ENCODE measurements around the gene BBS9. TPM values are rescaled to one million over a fixed set of nuclear protein-coding genes. Genes with fewer than 3 reads are reported as not detected.
A peak's percentile ranks its signal among the peaks of the same experiment; 100 is the strongest.

The BBS9 gene
- total RNA-seq, 2 donors from 2014 or later = 9.3 to 10.9 TPM

GRCh38 chr7:33636359-33636758, 507.0 kb downstream of the BBS9 start:
- H3K27ac ChIP-seq = no peak overlapping the region
- H3K27me3 ChIP-seq = no peaks in the 10 kb centered on the region
- no peak for DNase-seq
- no peaks in the 10 kb centered on the region for H3K9me3 ChIP-seq
- H3K36me3 ChIP-seq = no peaks in the 10 kb centered on the region
- no peak overlapping the region for H3K9ac ChIP-seq (ENCODE audit: low read depth in 2 of 2, low read length in 2 of 2)
- no peaks in the 10 kb centered on the region for H3K4me1 ChIP-seq
- intact Hi-C loops (cut with DNase I) = no loop called here
- H3K4me3 ChIP-seq = no peak overlapping the region
- no peak for TF ChIP-seq CTCF (IDR thresholded peaks at IDR 0.05)

DNA sequence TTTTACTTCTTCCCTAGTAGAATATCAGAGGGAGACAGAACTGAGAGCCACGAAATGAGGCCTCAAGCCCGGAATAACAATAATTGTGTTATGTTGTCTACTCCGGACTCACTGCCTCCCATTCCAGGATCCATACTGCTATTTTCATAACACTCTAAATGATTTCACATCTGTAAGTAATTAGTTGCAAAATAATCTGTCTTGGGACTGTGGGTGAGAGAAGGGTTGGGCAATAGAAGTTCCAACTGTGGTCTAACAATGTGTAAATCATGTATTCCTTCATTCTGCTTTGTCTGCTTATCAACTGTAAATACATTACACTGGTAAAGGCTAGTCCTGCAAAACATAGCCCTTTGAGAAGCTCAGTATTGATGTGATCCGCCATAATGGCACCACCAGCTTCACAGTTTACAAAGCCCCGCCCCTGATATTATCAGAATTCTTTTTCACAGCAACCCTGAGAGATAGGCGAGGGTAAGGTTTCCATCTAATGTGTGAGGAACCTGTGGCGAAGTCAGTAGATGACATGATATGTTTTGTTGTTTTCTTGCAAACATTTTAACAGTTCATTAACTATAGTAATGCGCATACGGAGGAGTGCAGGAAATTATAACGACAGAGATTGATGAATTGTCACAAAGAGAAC, 510.3 kb downstream of the BBS9 start:
- Histone ChIP-seq H3K4me3 (no peak overlapping the region), H3K9me3 (no peaks in the 10 kb centered on the region), H3K27ac (no peak overlapping the region), H3K27me3 (no peaks in the 10 kb centered on the region), H3K36me3 (no peaks in the 10 kb centered on the region), H3K4me1 (no peaks in the 10 kb centered on the region), H3K9ac (ENCODE audit: low read depth in 2 of 2, low read length in 2 of 2) (no peak overlapping the region)
- intact Hi-C loops (cut with DNase I) = no loop called here
- no peak for DNase-seq
- no peak for TF ChIP-seq CTCF (IDR thresholded peaks at IDR 0.05)

DNA sequence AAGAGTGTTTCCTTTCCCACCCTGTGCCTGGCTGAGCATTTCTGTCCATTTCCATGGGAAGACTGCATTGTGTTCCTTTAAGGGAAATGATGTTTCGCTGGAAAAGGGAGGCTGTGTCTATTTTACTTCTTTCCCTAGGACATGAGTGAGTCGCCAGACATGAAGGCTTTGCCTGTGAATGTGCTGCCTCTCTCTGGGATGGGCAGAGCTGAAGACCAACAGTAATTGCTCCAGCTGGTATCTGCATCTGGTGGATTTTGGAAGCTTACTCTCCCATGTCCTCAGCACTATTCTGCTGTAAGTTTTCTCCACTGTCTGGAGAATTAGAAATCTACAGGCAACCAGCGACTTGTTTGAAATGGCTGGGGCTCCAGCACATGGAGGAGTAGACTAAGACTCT, 511.4 kb downstream of the BBS9 start:
- DNase-seq = no peak
- Histone ChIP-seq H3K27me3 (no peaks in the 10 kb centered on the region), H3K36me3 (no peaks in the 10 kb centered on the region), H3K9me3 (no peaks in the 10 kb centered on the region), H3K4me3 (no peak overlapping the region), H3K27ac (no peak overlapping the region), H3K9ac (ENCODE audit: low read depth in 2 of 2, low read length in 2 of 2) (no peak overlapping the region), H3K4me1 (no peaks in the 10 kb centered on the region)
- intact Hi-C loops (cut with DNase I) = no loop called here
- no peak for TF ChIP-seq CTCF (IDR thresholded peaks at IDR 0.05)

DNA sequence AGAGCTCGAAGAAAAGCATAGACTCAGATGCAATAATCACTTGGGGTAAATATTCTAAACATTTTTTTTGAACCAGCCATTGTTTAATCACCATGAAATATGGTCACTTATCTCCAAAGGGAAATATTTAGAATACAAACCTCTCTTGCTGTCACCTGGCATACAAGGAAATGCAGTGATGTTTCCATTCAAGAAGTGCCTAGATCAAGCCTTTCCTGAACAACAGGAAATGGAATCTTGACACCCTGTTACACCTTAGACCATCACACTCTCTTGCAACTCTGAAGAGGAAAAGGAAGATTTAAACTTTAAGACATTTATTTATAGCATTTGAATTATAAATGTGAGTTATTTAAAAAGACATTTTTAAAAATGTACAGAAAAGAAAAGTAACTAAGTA, 512.9 kb downstream of the BBS9 start:
- no peaks in the 10 kb centered on the region for H3K36me3 ChIP-seq
- H3K4me3 ChIP-seq = no peak overlapping the region
- H3K9ac ChIP-seq (ENCODE audit: low read depth in 2 of 2, low read length in 2 of 2) = no peak overlapping the region
- DNase-seq = no peak
- no peak for TF ChIP-seq CTCF (IDR thresholded peaks at IDR 0.05)
- intact Hi-C loops (cut with DNase I) = no loop called here
- no peaks in the 10 kb centered on the region for H3K4me1 ChIP-seq
- H3K9me3 ChIP-seq = no peaks in the 10 kb centered on the region
- H3K27me3 ChIP-seq = no peaks in the 10 kb centered on the region
- peak overlapping the region; percentile 6 for H3K27ac ChIP-seq

DNA sequence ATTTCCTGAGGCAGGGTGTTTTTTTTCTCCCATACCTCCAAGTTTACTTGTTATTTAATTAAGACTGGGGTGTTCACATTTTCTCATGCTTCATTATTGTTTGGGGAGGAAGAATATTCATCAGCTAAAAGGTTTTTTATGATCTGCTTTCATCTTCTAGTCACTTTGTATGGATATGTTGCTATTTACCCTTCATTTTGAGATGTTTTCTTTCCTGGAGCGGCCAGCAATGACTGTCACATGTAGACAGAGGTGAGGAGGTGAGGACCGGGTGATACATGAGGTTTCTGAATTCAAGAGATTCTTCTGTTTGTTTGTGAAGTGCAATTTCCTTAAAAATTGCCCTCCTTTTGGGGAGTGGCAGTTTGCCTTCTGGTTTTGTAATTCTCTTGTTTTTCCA, 514.2 kb downstream of the BBS9 start:
- Histone ChIP-seq H3K27me3 (no peaks in the 10 kb centered on the region), H3K9ac (ENCODE audit: low read depth in 2 of 2, low read length in 2 of 2) (no peak overlapping the region), H3K27ac (no peak overlapping the region), H3K4me3 (no peak overlapping the region), H3K4me1 (no peaks in the 10 kb centered on the region), H3K36me3 (no peaks in the 10 kb centered on the region), H3K9me3 (no peaks in the 10 kb centered on the region)
- intact Hi-C loops (cut with DNase I) = no loop called here
- no peak for TF ChIP-seq CTCF (IDR thresholded peaks at IDR 0.05)
- no peak for DNase-seq

Measured in colonic mucosa (tissue), 4 donors.